Upper lobe of right lung (tissue), 1 donor: ENCODE results near the gene NLGN4Y. TPM values are rescaled to one million over a fixed set of nuclear protein-coding genes. Genes with fewer than 3 reads are reported as not detected.

Source experiments
- ATAC-seq: fragments of 200-7000 bp; cut with Tn5 transposase; one replicate; pipeline ENCODE4 v1.9.1; 2020; ENCODE audit warnings: mild to moderate bottlenecking, moderate library complexity
- DNase-seq: peaks from one replicate; pipeline ENCODE4 v3.0.0-alpha.2; 2020
- H3K27ac ChIP-seq: fragments of 200-600 bp; one replicate; pipeline ENCODE4 v1.8.0; 2022
- H3K27me3 ChIP-seq: fragments of 200-600 bp; one replicate; pipeline ENCODE4 v1.8.0; 2022; ENCODE audit warnings: mild to moderate bottlenecking
- H3K36me3 ChIP-seq: fragments of 200-600 bp; one replicate; pipeline ENCODE4 v1.8.0; 2022
- H3K4me1 ChIP-seq: fragments of 200-600 bp; one replicate; pipeline ENCODE4 v1.8.0; 2022
- H3K4me3 ChIP-seq: fragments of 200-600 bp; one replicate; pipeline ENCODE4 v1.8.0; 2022; ENCODE audit warnings: mild to moderate bottlenecking
- H3K9me3 ChIP-seq: fragments of 200-600 bp; one replicate; pipeline ENCODE4 v1.8.0; 2022
- CTCF ChIP-seq: fragments of 200-600 bp; IDR thresholded peaks from one replicate; pipeline ENCODE4 v1.8.0; 2022; ENCODE audit warnings: antibody characterized with exemption
- intact Hi-C: fragments of 100-400 bp; cut with DNase I; formaldehyde crosslinking; loops from one replicate; pipeline ENCODE4 v1.11.0; 2022
- total RNA-seq: library from RNA; stranded (reverse); fragmentation: NEBNext Ultra II Directional; extraction: Animal tissue kit (Norgen Biotek cat#: 25700); gene quantifications from one replicate; pipeline ENCODE4 v1.2.1, GENCODE V29; 2021
- donor health status: DM: no; HTN: yes; CAD: no; lungs with severe emphysema.

NLGN4Y gene
- total RNA-seq, 1 donor from 2014 or later = 3.7 TPM

GRCh38 chrY:14543506-14543905 lies 19.2 kb downstream of the NLGN4Y start:
- DNase-seq (no peak), ATAC-seq (no peak)
- TF ChIP-seq CTCF = no peak
- intact Hi-C loops = no loop called here
- no peak overlapping the region for H3K27ac ChIP-seq
- no peaks in the 10 kb centered on the region for H3K9me3 ChIP-seq
- no peaks in the 10 kb centered on the region for H3K36me3 ChIP-seq
- H3K4me3 ChIP-seq = no peak overlapping the region
- H3K4me1 ChIP-seq = no peaks in the 10 kb centered on the region
- H3K27me3 ChIP-seq = no peaks in the 10 kb centered on the region

DNA sequence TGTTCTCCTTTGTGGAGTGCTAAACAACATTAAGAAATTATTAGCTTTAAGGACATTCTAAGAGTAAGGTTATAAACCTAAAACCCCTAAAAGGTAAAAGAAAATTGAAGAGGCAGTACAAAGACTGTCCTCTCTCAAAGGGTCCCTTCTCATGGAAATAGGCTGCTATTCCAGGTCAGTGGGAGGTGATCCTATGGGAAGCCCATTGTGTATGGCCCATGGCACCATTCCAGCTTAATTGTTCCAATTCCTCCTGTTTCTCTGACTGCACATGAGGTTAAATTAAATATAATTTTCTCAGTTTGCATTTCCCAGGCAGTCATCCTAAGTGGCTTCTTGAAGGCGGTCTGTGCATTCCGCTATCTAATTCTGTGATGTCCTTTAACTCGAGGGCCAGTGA lies 57.0 kb downstream of the NLGN4Y start:
- Histone ChIP-seq H3K4me1 (no peaks in the 10 kb centered on the region), H3K9me3 (no peaks in the 10 kb centered on the region), H3K36me3 (no peaks in the 10 kb centered on the region), H3K27ac (no peak overlapping the region), H3K27me3 (no peaks in the 10 kb centered on the region), H3K4me3 (no peak overlapping the region)
- intact Hi-C loops = no loop called here
- TF ChIP-seq CTCF = no peak
- no peak for DNase-seq
- no peak for ATAC-seq

DNA sequence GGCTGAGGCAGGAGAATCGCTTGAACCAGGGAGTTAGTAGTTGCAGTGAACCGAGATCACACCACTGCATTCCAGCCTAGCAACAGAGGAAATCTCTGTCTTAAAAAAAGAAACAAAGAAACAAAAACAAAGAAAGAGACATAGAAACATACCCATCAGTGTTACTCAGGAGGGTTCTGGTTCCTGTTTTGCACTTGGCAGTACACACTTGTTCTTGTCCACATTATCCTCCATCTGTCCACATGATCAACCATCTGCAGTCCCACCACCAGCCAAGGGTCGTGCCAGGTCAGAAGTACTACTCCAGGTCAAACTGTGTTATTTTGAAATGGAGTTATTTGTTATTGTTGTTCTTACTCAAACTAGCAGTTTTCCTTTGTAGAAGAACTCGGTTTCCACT lies 62.4 kb downstream of the NLGN4Y start:
- Histone ChIP-seq H3K9me3 (no peaks in the 10 kb centered on the region), H3K27ac (no peak overlapping the region), H3K36me3 (no peaks in the 10 kb centered on the region), H3K4me1 (no peaks in the 10 kb centered on the region), H3K27me3 (no peaks in the 10 kb centered on the region), H3K4me3 (no peak overlapping the region)
- DNase-seq = no peak
- intact Hi-C loops = no loop called here
- TF ChIP-seq CTCF = no peak
- no peak for ATAC-seq

GRCh38 chrY:14601372-14601771 lies 77.0 kb downstream of the NLGN4Y start:
- no peak overlapping the region for H3K27ac ChIP-seq
- H3K9me3 ChIP-seq = no peaks in the 10 kb centered on the region
- DNase-seq = no peak
- H3K27me3 ChIP-seq = no peaks in the 10 kb centered on the region
- no peak for ATAC-seq
- H3K4me3 ChIP-seq = no peak overlapping the region
- intact Hi-C loops = no loop called here
- no peak for TF ChIP-seq CTCF
- no peaks in the 10 kb centered on the region for H3K4me1 ChIP-seq
- no peaks in the 10 kb centered on the region for H3K36me3 ChIP-seq

- intact Hi-C loops = no loop called here
- Histone ChIP-seq H3K27me3 (no peaks in the 10 kb centered on the region), H3K4me3 (no peak overlapping the region), H3K27ac (no peak overlapping the region), H3K4me1 (no peaks in the 10 kb centered on the region), H3K9me3 (no peaks in the 10 kb centered on the region), H3K36me3 (no peaks in the 10 kb centered on the region)
- TF ChIP-seq CTCF = no peak
- ATAC-seq = no peak
- no peak for DNase-seq
Observed at GRCh38 chrY:14617625-14618024, 93.3 kb downstream of the NLGN4Y start.

- H3K4me1 ChIP-seq = no peaks in the 10 kb centered on the region
- no peak overlapping the region for H3K27ac ChIP-seq
- ATAC-seq = no peak
- intact Hi-C loops = no loop called here
- no peaks in the 10 kb centered on the region for H3K9me3 ChIP-seq
- TF ChIP-seq CTCF = no peak
- DNase-seq = no peak
- no peaks in the 10 kb centered on the region for H3K27me3 ChIP-seq
- no peak overlapping the region for H3K4me3 ChIP-seq
- no peaks in the 10 kb centered on the region for H3K36me3 ChIP-seq
Observed at GRCh38 chrY:14618513-14618912, 94.2 kb downstream of the NLGN4Y start.
